HepG2 (cell line): ENCODE data around the gene TCP11L1. TPM values are rescaled to one million over a fixed set of nuclear protein-coding genes. Genes with fewer than 3 reads are reported as not detected.

Experiments used
- ATAC-seq: fragments of 200-7000 bp; cut with Tn5 transposase; 3 replicates; pipeline ENCODE4 v1.9.1; 2020; ENCODE audit warnings: mild to moderate bottlenecking, moderate library complexity
- BruUV-seq: library from RNA; stranded (reverse); fragments of 400-500 nt; replicated peaks from 2 replicates; lab custom pipeline; 2021; lab: Mats Ljungman, UMichigan
- CTCF ChIA-PET: fragments of 300-600 bp; formaldehyde crosslinking; extraction: SDS; loops from one replicate; lab custom pipeline; 2021; ENCODE audit warnings: low total read pairs, inconsistent platforms, low intra/inter-chr PET ratio; lab: Yijun Ruan, JAX
- POLR2A ChIA-PET: fragments of 350-600 bp; sonication (Branson Sonifier 250); formaldehyde crosslinking; loops from one replicate; lab custom pipeline; 2020; ENCODE audit warnings: antibody characterized with exemption, inconsistent platforms; lab: Yijun Ruan, JAX
- DNase-seq: peaks from one replicate; pipeline ENCODE4 v3.0.0-alpha.2; 2015; ENCODE audit warnings: low spot score
- FAIRE-seq: peaks from 3 replicates; lab custom pipeline; 2011; peaks lifted over from hg19 to GRCh38; lab: Jason Lieb, UNC
- H2AFZ ChIP-seq: one replicate; pipeline ENCODE4 v1.6.1; 2011; ENCODE audit warnings: low read length, inconsistent platforms
- H3K27ac ChIP-seq: fragments of 300-600 bp; 3 replicates; pipeline ENCODE4 v1.8.0; 2011; ENCODE audit warnings: mixed run types, mild to moderate bottlenecking, mixed read lengths, low read length, inconsistent platforms; ENCODE audit not compliant: insufficient read depth; ENCODE audit errors: extremely low read length
- H3K27me3 ChIP-seq, 2 experiments: fragments of 200-600 bp in 1 of 2; 2 replicates in 1 of 2; 3 replicates in 1 of 2; pipeline versions ENCODE4 v1.6.0 to v1.8.0; 2011; ENCODE audit warnings: low read length in 2 of 2, mild to moderate bottlenecking in 2 of 2, moderate library complexity in 2 of 2, inconsistent platforms in 1 of 2; ENCODE audit not compliant: insufficient read depth in 2 of 2, control insufficient read depth in 1 of 2
- H3K36me3 ChIP-seq, 2 experiments: fragments of 200-600 bp in 1 of 2; replicated peaks in 1 of 2; 2 replicates in 1 of 2; 3 replicates in 1 of 2; pipeline versions ENCODE4 v1.5.1 to v1.8.0; 2011; ENCODE audit warnings: low read length in 2 of 2, inconsistent platforms in 1 of 2; ENCODE audit not compliant: insufficient read depth in 2 of 2, control insufficient read depth in 1 of 2
- H3K4me1 ChIP-seq: 2 replicates; pipeline ENCODE4 v1.5.1; 2012; ENCODE audit warnings: low read length, inconsistent platforms; ENCODE audit not compliant: insufficient read depth
- H3K4me2 ChIP-seq: 2 replicates; pipeline ENCODE4 v1.6.0; 2011; ENCODE audit warnings: low read depth, low read length, inconsistent platforms
- H3K4me3 ChIP-seq, 3 experiments: fragments of 200-600 bp in 1 of 3; sonication (generic), shearing (Covaris generic) in 1 of 3; replicated peaks in 1 of 3; 2 replicates each; pipeline ENCODE4 v1.5.1; 2011 to 2016; ENCODE audit warnings: low read length in 3 of 3, inconsistent platforms in 2 of 3, low read depth in 2 of 3, mild to moderate bottlenecking in 2 of 3, control low read depth in 1 of 3, mixed read lengths in 1 of 3; ENCODE audit not compliant: insufficient read depth in 1 of 3
- H3K79me2 ChIP-seq: one replicate; pipeline ENCODE4 v1.6.1; 2011; ENCODE audit warnings: low read length, inconsistent platforms; ENCODE audit not compliant: insufficient read depth
- H3K9ac ChIP-seq: 2 replicates; pipeline ENCODE4 v1.6.0; 2011; ENCODE audit warnings: mild to moderate bottlenecking, low read depth, low read length, inconsistent platforms; ENCODE audit not compliant: insufficient read depth
- H3K9me3 ChIP-seq: 2 replicates; pipeline ENCODE4 v1.5.1; 2012; ENCODE audit warnings: mild to moderate bottlenecking, low read length
- H4K20me1 ChIP-seq: 2 replicates; pipeline ENCODE4 v1.6.0; 2011; ENCODE audit warnings: inconsistent platforms, mild to moderate bottlenecking, low read length, moderate library complexity; ENCODE audit not compliant: insufficient read depth
- FOXP1 ChIP-seq, 2 experiments: fragments of 450-650 bp in 1 of 2; IDR thresholded peaks; 2 replicates each; pipeline ENCODE4 v1.6.1; 2017 to 2018; ENCODE audit warnings: antibody characterized with exemption in 1 of 2
- HIVEP1 ChIP-seq: sonication (generic); formaldehyde crosslinking; IDR thresholded peaks from 2 replicates; pipeline ENCODE4 v1.4.0; 2020; ENCODE audit warnings: mild to moderate bottlenecking, missing genetic modification reagents
- PCBP2 ChIP-seq: fragments of 200-400 bp; formaldehyde crosslinking; optimal IDR thresholded peaks from 2 replicates; pipeline ENCODE3; 2018; ENCODE audit warnings: low read length, low read depth; ENCODE audit not compliant: poor library complexity, severe bottlenecking
- ZNF224 ChIP-seq: sonication (generic); formaldehyde crosslinking; IDR thresholded peaks from 2 replicates; pipeline ENCODE4 v1.5.0; 2020; ENCODE audit warnings: mild to moderate bottlenecking, missing genetic modification reagents
- WGBS: methylation state at CpG from one replicate; pipeline ENCODE4 v1.1.6; 2017; ENCODE audit warnings: low lambda C conversion rate; 5-methylcytosine and 5-hydroxymethylcytosine counted together
- in situ Hi-C: cut with HindIII; loops from 2 replicates; pipeline ENCODE4 v1.10.0; 2017; ENCODE audit warnings: low pct_unique_long_range_greater_than_20kb; ENCODE audit not compliant: extremely low pct_ligation_motif_present
- intact Hi-C: fragments of 100-400 bp; cut with micrococcal nuclease; formaldehyde crosslinking; loops from one replicate; pipeline ENCODE4 v1.10.0; 2022; ENCODE audit not compliant: unreplicated experiment
- polyA plus RNA-seq, 8 experiments: library from polyadenylated mRNA; depleted of rRNA in 3 of 8; stranded (reverse) in 7 of 8; unstranded in 1 of 8; fragments of >200 nt; fragmentation: Illumina TruSeq in 4 of 8; extraction: Trizol in 4 of 8; gene quantifications; 2 replicates each; pipeline versions ENCODE4 v1.2.1 to v1.2.3, GENCODE V29; 2011 to 2016; ENCODE audit warnings: low read depth in 4 of 8, missing spikeins in 1 of 8, mixed read lengths in 1 of 8; ENCODE audit not compliant: insufficient read depth in 1 of 8
- total RNA-seq, 5 experiments: library from RNA; depleted of rRNA; stranded (reverse); fragments of >200 nt; fragmentation: Illumina TruSeq; extraction: Trizol; gene quantifications; 2 replicates each; pipeline ENCODE4 v1.2.3, GENCODE V29; 2016; ENCODE audit warnings: low read depth in 1 of 5
- TF ChIP-seq, protein P1 (sequence below): sonication (generic); formaldehyde crosslinking; IDR thresholded peaks from 2 replicates; pipeline ENCODE4 v1.5.0; 2020; ENCODE audit warnings: mild to moderate bottlenecking, missing genetic modification reagents
- TF ChIP-seq, protein P2 (sequence below): IDR thresholded peaks from 2 replicates; pipeline ENCODE4 v1.6.1; 2012; ENCODE audit warnings: low read length, improper control_type of control experiment
- TF ChIP-seq, protein P3 (sequence below): sonication (generic); formaldehyde crosslinking; IDR thresholded peaks from 2 replicates; pipeline ENCODE4 v1.5.1; 2020; ENCODE audit warnings: mild to moderate bottlenecking, missing genetic modification reagents, moderate library complexity
- TF ChIP-seq, protein P4 (sequence below): sonication (generic); formaldehyde crosslinking; IDR thresholded peaks from 2 replicates; pipeline ENCODE4 v1.4.0; 2020; ENCODE audit warnings: mild to moderate bottlenecking, missing genetic modification reagents

The TCP11L1 gene
- total and polyA plus RNA-seq, 2 of the 13 experiments (the other 11 are each of a cell fraction or from before 2014, with no cell fraction given) = 7.9 to 10.1 TPM

DNA sequence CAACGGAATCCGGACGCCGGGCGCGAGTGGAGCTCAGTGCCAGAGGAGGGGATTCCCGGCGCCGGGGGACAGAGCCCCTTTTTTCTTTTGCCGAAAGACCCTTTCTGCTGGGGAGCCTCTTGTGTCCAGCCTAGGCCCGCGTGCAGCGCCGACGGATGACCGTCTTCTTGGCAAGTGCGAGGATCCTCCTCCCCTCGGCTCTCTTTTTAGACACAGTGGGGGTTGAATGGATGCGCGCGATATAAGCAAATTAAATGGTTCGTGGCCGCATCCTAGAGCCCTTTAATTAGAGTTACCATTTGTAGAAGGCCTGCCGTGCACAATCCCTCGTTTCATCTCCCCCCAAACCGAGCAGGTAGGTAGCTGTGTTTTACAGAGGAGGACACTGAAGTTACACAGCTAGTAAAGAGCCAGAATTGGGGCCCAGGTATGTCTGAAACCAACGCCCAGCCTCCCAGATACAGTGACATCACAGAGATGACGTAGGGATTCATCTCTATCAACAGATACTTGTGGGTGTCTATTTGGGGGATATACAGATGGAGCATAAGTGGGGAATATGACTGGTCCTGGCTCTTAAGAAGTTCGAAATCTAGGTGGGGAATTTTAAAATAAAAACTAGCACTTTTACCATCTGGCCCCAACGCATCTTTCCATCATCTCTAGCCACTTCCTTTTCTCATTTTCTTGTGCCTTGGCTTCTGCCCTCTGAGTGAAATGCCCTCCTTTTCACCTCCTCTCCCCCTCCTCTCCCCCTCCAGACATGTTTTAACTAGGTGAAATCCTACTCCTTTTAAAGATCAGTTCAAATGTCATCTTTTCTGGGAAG lies 875 bp downstream of the TCP11L1 start (continued):
- peak; percentile 7; the same call in 1 of the 2 replicates for TF ChIP-seq ZNF224 (CRISPR knock-in tag)
- 0 out of 2 replicates have a peak, but pooled peaks have one; percentile 30 for TF ChIP-seq HIVEP1 (CRISPR knock-in tag)
- TF ChIP-seq, protein P1, sequence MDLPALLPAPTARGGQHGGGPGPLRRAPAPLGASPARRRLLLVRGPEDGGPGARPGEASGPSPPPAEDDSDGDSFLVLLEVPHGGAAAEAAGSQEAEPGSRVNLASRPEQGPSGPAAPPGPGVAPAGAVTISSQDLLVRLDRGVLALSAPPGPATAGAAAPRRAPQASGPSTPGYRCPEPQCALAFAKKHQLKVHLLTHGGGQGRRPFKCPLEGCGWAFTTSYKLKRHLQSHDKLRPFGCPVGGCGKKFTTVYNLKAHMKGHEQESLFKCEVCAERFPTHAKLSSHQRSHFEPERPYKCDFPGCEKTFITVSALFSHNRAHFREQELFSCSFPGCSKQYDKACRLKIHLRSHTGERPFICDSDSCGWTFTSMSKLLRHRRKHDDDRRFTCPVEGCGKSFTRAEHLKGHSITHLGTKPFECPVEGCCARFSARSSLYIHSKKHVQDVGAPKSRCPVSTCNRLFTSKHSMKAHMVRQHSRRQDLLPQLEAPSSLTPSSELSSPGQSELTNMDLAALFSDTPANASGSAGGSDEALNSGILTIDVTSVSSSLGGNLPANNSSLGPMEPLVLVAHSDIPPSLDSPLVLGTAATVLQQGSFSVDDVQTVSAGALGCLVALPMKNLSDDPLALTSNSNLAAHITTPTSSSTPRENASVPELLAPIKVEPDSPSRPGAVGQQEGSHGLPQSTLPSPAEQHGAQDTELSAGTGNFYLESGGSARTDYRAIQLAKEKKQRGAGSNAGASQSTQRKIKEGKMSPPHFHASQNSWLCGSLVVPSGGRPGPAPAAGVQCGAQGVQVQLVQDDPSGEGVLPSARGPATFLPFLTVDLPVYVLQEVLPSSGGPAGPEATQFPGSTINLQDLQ (CRISPR knock-in tag) = no peak
- TF ChIP-seq PCBP2 = no peak
- no peak for TF ChIP-seq FOXP1 (IDR thresholded peaks at IDR 0.05)
- TF ChIP-seq FOXP1 (CRISPR knock-in tag; IDR thresholded peaks at IDR 0.05) = no peak

DNA sequence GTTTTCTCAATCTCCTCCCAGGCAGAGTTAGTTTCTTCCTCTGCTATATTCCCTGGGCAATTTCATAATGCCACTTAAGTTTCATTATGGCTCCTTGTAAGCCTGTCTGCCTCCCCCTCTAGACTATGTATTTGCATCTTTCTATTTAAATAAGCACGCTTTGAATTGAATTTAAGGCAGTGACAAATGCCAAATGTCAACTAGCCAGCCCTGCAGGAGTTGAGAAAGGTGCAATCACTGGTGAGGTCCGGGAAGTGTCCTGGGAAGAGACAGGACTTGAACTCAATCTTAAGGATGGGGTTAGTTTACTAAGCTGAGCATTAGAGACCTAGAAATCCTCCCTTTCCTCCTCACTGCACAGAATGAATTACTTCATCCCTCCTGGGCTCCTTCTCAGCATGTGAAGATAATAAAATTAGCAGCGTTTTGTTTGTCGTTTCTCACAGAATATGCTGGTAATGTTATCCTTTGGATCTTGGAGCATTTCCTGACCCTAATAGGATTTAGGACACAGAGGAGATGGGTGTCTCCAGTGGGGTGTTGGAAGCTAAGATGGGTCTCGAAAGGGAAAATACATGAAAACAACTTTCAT lies 1.6 kb downstream of the TCP11L1 start:
- Histone ChIP-seq H2AFZ (no peak overlapping the region), H3K4me3 (peak overlapping the region in 1 of 3 experiments; percentile 74; a peak in 1 of 6 replicates), H3K36me3 (no peaks in the 10 kb centered on the region; a peak in 1 of 5 replicates), H3K4me1 (peaks cover 44% of the 10 kb centered on the region), H3K27ac (no peak overlapping the region), H3K9ac (peak overlapping the region; percentile 34; the same call in 1 of the 2 replicates), H4K20me1 (no peaks in the 10 kb centered on the region), H3K27me3 (no peaks in the 10 kb centered on the region), H3K9me3 (no peaks in the 10 kb centered on the region), H3K4me2 (peak overlapping the region; percentile 85), H3K79me2 (no peaks in the 10 kb centered on the region)
- no TSS peak for BruUV-seq
- intact Hi-C loops (no loop called here), in situ Hi-C loops (no loop called here)
- POLR2A ChIA-PET = interaction anchor here (1.9 to 3.2 kb wide), 4 partner anchors 20 to 27 kb away, joined by 6 to 65 read pairs (median 14); partner anchors contain the start of gene DEPDC7
- 88% methylated on average over 5 of the region's 5 CpGs for WGBS
- CTCF ChIA-PET = no interaction called here
- no peak for DNase-seq
- ATAC-seq = no peak
- FAIRE-seq = no peak
- TF ChIP-seq, protein P2, sequence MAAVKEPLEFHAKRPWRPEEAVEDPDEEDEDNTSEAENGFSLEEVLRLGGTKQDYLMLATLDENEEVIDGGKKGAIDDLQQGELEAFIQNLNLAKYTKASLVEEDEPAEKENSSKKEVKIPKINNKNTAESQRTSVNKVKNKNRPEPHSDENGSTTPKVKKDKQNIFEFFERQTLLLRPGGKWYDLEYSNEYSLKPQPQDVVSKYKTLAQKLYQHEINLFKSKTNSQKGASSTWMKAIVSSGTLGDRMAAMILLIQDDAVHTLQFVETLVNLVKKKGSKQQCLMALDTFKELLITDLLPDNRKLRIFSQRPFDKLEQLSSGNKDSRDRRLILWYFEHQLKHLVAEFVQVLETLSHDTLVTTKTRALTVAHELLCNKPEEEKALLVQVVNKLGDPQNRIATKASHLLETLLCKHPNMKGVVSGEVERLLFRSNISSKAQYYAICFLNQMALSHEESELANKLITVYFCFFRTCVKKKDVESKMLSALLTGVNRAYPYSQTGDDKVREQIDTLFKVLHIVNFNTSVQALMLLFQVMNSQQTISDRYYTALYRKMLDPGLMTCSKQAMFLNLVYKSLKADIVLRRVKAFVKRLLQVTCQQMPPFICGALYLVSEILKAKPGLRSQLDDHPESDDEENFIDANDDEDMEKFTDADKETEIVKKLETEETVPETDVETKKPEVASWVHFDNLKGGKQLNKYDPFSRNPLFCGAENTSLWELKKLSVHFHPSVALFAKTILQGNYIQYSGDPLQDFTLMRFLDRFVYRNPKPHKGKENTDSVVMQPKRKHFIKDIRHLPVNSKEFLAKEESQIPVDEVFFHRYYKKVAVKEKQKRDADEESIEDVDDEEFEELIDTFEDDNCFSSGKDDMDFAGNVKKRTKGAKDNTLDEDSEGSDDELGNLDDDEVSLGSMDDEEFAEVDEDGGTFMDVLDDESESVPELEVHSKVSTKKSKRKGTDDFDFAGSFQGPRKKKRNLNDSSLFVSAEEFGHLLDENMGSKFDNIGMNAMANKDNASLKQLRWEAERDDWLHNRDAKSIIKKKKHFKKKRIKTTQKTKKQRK = no peak
- TF ChIP-seq, protein P3, sequence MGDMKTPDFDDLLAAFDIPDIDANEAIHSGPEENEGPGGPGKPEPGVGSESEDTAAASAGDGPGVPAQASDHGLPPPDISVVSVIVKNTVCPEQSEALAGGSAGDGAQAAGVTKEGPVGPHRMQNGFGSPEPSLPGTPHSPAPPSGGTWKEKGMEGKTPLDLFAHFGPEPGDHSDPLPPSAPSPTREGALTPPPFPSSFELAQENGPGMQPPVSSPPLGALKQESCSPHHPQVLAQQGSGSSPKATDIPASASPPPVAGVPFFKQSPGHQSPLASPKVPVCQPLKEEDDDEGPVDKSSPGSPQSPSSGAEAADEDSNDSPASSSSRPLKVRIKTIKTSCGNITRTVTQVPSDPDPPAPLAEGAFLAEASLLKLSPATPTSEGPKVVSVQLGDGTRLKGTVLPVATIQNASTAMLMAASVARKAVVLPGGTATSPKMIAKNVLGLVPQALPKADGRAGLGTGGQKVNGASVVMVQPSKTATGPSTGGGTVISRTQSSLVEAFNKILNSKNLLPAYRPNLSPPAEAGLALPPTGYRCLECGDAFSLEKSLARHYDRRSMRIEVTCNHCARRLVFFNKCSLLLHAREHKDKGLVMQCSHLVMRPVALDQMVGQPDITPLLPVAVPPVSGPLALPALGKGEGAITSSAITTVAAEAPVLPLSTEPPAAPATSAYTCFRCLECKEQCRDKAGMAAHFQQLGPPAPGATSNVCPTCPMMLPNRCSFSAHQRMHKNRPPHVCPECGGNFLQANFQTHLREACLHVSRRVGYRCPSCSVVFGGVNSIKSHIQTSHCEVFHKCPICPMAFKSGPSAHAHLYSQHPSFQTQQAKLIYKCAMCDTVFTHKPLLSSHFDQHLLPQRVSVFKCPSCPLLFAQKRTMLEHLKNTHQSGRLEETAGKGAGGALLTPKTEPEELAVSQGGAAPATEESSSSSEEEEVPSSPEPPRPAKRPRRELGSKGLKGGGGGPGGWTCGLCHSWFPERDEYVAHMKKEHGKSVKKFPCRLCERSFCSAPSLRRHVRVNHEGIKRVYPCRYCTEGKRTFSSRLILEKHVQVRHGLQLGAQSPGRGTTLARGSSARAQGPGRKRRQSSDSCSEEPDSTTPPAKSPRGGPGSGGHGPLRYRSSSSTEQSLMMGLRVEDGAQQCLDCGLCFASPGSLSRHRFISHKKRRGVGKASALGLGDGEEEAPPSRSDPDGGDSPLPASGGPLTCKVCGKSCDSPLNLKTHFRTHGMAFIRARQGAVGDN = no peak
- TF ChIP-seq, protein P4, sequence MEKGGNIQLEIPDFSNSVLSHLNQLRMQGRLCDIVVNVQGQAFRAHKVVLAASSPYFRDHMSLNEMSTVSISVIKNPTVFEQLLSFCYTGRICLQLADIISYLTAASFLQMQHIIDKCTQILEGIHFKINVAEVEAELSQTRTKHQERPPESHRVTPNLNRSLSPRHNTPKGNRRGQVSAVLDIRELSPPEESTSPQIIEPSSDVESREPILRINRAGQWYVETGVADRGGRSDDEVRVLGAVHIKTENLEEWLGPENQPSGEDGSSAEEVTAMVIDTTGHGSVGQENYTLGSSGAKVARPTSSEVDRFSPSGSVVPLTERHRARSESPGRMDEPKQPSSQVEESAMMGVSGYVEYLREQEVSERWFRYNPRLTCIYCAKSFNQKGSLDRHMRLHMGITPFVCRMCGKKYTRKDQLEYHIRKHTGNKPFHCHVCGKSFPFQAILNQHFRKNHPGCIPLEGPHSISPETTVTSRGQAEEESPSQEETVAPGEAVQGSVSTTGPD (CRISPR knock-in tag) = no peak
